Measurements from ENCODE around the gene MPZL3.

Gene MPZL3

GRCh38 chr11:118229274-118229847 lies 22.8 kb downstream of the MPZL3 start:
- TF ChIP-seq POLR2A (IDR thresholded peaks at IDR 0.05; ENCODE audit: low read depth, low read length) (no peak), TAF1 (IDR thresholded peaks at IDR 0.05; ENCODE audit: borderline replicate concordance, low read depth, low read length) (no peak), POLR2AphosphoS5 (IDR thresholded peaks at IDR 0.05; ENCODE audit: low read depth, low read length) (no peak)
- no peak for DNase-seq (ENCODE audit: insufficient read length)
- FAIRE-seq = peak; percentile 67

DNA sequence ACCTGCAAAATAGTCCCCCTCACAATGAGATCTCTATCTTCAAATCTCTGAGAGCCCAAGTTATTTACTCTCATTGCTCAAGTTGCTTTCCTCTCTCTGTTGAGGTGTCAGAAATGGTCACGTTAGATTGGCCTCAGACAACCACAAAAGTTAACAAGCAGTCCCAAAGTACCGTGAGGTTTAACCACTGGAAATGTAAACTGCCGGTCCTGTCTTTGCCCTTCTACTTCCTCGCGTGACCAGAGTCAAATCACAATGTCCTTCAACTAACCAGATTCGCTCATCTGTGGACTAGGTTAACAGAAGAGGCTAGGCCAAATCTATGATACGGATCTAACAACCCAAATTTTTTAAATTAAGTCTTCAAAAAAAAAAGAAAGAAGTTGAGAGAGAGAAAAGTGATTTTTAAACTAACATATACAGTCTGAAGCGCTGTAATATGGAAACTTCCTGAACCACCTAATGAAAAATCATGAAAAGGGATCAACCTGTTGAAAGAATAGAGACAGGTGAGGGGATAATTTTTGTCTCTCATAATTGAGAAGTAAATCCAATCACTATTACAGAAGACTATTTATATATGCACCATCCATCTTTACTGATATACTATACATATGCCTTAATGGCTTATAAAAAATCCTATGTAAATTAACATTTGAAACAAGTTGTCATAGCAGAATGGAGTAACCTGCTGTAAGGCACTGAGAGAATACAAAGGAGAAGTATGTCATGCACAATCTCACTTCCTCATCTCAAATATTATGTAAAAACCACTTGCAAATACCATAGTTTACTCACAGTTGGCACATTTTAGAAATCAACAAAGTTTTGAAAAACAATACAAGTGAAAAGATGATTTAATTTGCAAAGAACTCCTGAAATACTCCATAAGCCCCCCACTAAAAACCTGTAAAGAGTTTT lies 24.0 kb downstream of the MPZL3 start:
- DNase-seq (ENCODE audit: insufficient read length) (no peak), FAIRE-seq (peak; percentile 97)
- TF ChIP-seq POLR2A (IDR thresholded peaks at IDR 0.05; ENCODE audit: low read depth, low read length) (no peak), TAF1 (IDR thresholded peaks at IDR 0.05; ENCODE audit: borderline replicate concordance, low read depth, low read length) (no peak), POLR2AphosphoS5 (IDR thresholded peaks at IDR 0.05; ENCODE audit: low read depth, low read length) (no peak)

- DNase-seq (ENCODE audit: insufficient read length) (no peak), FAIRE-seq (peak; percentile 74)
- TF ChIP-seq POLR2AphosphoS5 (IDR thresholded peaks at IDR 0.05; ENCODE audit: low read depth, low read length) = no peak
- TF ChIP-seq POLR2A (IDR thresholded peaks at IDR 0.05; ENCODE audit: low read depth, low read length) = no peak
- TF ChIP-seq TAF1 (IDR thresholded peaks at IDR 0.05; ENCODE audit: borderline replicate concordance, low read depth, low read length) = no peak
Observed at GRCh38 chr11:118226781-118227180, 25.4 kb downstream of the MPZL3 start.

GRCh38 chr11:118226296-118226695 lies 25.9 kb downstream of the MPZL3 start:
- FAIRE-seq = peak; percentile 30
- DNase-seq (ENCODE audit: insufficient read length) = no peak

DNA sequence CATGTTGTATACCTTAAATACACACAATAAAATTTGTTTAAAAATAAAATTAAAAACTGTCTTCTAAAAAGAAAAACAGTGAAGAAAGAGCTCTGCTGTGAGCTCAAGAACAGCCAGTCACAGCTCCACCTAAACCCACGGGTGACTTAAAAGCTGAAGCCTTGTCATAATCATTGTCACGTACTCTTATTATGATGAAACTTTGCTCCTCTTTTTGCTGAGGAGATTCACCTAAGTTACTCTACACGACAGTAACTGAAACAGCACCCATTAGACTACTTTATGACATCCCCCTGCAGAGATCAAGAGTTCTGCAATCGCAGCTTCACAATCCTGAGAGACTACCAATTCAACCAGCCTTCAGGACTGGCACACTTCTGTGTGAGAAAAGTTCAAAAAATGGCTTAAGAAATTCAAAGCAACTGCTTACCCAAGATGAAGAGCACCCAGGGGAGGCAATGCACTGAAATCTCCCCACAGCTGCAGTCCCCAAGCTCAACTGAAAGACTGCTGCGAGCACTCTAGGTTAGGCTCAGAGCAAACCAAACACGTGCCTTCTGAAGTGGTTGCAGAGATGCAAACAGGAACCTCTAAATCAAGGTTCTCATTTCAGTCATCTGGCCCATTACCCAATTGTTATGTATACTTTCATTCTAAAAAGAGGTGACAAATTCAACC lies 27.5 kb downstream of the MPZL3 start, which contains the start of gene JAML:
Gene JAML, minus strand, starts transcription at position 501 of the 678 bp plus-strand sequence. CDS start 10,145 bp downstream, outside the sequence.
- DNase-seq (ENCODE audit: insufficient read length) (no peak), FAIRE-seq (peak; percentile 76)
- TF ChIP-seq POLR2A (IDR thresholded peaks at IDR 0.05; ENCODE audit: low read depth, low read length) (no peak), TAF1 (IDR thresholded peaks at IDR 0.05; ENCODE audit: borderline replicate concordance, low read depth, low read length) (no peak), POLR2AphosphoS5 (IDR thresholded peaks at IDR 0.05; ENCODE audit: low read depth, low read length) (no peak)

More at GRCh38 chr11:118226296-118226695, 25.9 kb downstream of the MPZL3 start:
- TF ChIP-seq POLR2A (IDR thresholded peaks at IDR 0.05; ENCODE audit: low read depth, low read length) (no peak), POLR2AphosphoS5 (IDR thresholded peaks at IDR 0.05; ENCODE audit: low read depth, low read length) (no peak), TAF1 (IDR thresholded peaks at IDR 0.05; ENCODE audit: borderline replicate concordance, low read depth, low read length) (no peak)

DNA sequence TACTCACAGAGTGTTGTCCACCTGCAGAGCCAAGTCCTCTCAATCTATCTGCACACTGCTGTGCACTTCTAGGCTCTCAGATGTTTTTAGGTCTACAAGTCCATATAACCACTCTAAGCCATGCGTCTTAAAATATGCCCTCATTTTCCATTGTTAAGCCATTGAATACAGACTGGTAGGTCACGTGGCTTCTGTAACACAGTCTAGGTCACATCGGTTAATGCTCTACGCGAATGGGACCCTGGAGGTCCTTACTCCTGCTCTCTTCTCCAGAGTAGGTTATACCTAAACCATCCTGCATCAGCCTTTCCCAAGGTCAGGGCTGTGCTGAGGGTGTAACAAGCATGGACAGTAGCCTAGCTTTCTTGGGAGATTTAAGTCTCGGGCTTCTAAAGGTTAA lies 28.2 kb downstream of the MPZL3 start:
- no peak for FAIRE-seq
- no peak for DNase-seq (ENCODE audit: insufficient read length)

DNA sequence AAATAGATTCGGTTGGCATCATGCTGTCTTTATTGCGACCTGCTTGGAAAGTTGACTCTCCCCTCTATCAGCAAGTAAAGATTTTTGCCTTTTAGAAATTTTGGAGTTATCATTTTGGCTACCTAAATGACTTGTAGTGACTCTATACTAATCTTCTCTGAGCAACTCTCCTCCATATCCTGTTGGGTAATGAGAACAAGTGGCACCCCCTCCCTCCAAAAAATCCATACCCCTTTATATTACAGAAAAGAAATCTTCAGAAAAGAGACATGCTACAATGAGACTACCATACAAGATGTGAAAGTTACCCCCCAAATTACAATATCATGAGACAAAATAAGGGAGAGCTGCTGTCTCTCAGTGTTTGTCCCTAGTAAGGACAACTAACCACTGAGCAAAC lies 28.6 kb downstream of the MPZL3 start:
- FAIRE-seq = no peak
- DNase-seq (ENCODE audit: insufficient read length) = no peak

More for the DNA sequence above, 28.2 kb downstream of the MPZL3 start:
- TF ChIP-seq TAF1 (IDR thresholded peaks at IDR 0.05; ENCODE audit: borderline replicate concordance, low read depth, low read length) (no peak), POLR2A (IDR thresholded peaks at IDR 0.05; ENCODE audit: low read depth, low read length) (no peak), POLR2AphosphoS5 (IDR thresholded peaks at IDR 0.05; ENCODE audit: low read depth, low read length) (no peak)

GRCh38 chr11:118222437-118222836 lies 29.7 kb downstream of the MPZL3 start:
- TF ChIP-seq POLR2AphosphoS5 (IDR thresholded peaks at IDR 0.05; ENCODE audit: low read depth, low read length) (no peak), TAF1 (IDR thresholded peaks at IDR 0.05; ENCODE audit: borderline replicate concordance, low read depth, low read length) (no peak), POLR2A (IDR thresholded peaks at IDR 0.05; ENCODE audit: low read depth, low read length) (no peak)
- FAIRE-seq (no peak), DNase-seq (ENCODE audit: insufficient read length) (no peak)

More for the DNA sequence above, 28.6 kb downstream of the MPZL3 start:
- TF ChIP-seq POLR2AphosphoS5 (IDR thresholded peaks at IDR 0.05; ENCODE audit: low read depth, low read length) (no peak), POLR2A (IDR thresholded peaks at IDR 0.05; ENCODE audit: low read depth, low read length) (no peak), TAF1 (IDR thresholded peaks at IDR 0.05; ENCODE audit: borderline replicate concordance, low read depth, low read length) (no peak)

- DNase-seq (ENCODE audit: insufficient read length) (no peak), FAIRE-seq (no peak)
- TF ChIP-seq TAF1 (IDR thresholded peaks at IDR 0.05; ENCODE audit: borderline replicate concordance, low read depth, low read length) = no peak
- TF ChIP-seq POLR2AphosphoS5 (IDR thresholded peaks at IDR 0.05; ENCODE audit: low read depth, low read length) = no peak
- TF ChIP-seq POLR2A (IDR thresholded peaks at IDR 0.05; ENCODE audit: low read depth, low read length) = no peak
Observed at GRCh38 chr11:118221419-118221818, 30.7 kb downstream of the MPZL3 start.

DNA sequence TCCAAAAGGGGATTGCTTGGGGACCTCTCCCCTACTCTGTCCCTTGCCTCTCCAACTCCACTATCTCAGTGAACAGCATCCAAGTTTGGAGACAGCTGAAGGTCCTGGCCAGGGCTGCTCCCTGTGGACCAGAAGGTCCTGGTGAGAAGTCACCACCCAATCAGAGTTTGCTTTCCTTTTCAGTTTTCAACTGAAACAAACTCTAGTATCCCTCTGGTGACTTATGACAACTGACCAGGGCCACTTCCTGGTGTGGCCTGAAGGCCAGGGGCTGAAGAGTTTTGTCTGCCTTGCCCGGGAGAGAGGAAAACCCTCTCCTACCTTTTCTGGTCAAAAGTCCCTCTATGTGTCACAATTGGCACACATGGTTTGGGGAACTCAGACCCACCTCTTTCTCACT lies 32.4 kb downstream of the MPZL3 start:
- TF ChIP-seq POLR2A (IDR thresholded peaks at IDR 0.05; ENCODE audit: low read depth, low read length) (no peak), POLR2AphosphoS5 (IDR thresholded peaks at IDR 0.05; ENCODE audit: low read depth, low read length) (no peak), TAF1 (IDR thresholded peaks at IDR 0.05; ENCODE audit: borderline replicate concordance, low read depth, low read length) (no peak)
- FAIRE-seq (no peak), DNase-seq (ENCODE audit: insufficient read length) (no peak)

- FAIRE-seq (no peak), DNase-seq (ENCODE audit: insufficient read length) (no peak)
- TF ChIP-seq POLR2A (IDR thresholded peaks at IDR 0.05; ENCODE audit: low read depth, low read length) (no peak), TAF1 (IDR thresholded peaks at IDR 0.05; ENCODE audit: borderline replicate concordance, low read depth, low read length) (no peak), POLR2AphosphoS5 (IDR thresholded peaks at IDR 0.05; ENCODE audit: low read depth, low read length) (no peak)
Observed at GRCh38 chr11:118219244-118219643, 32.9 kb downstream of the MPZL3 start.

Measured in GM12892 (cell line).